GM12878 (cell line): Measurements from ENCODE around the gene PXT1. TPM values are rescaled to one million over a fixed set of nuclear protein-coding genes. Genes with fewer than 3 reads are reported as not detected.

Experiments used
- BACH1 ChIP-seq: fragments of 450-650 bp; IDR thresholded peaks from 2 replicates; pipeline ENCODE4 v1.6.1; 2017; ENCODE audit warnings: mild to moderate bottlenecking, borderline replicate concordance
- BCL11A ChIP-seq: IDR thresholded peaks from 2 replicates; pipeline ENCODE4 v1.6.1; 2011; ENCODE audit warnings: low read depth, low read length
- BRCA1 ChIP-seq: IDR thresholded peaks from 2 replicates; pipeline ENCODE4 v1.6.1; 2011; ENCODE audit warnings: low read depth, low read length, improper control_type of control experiment
- CBX5 ChIP-seq: sonication (generic); IDR thresholded peaks from 2 replicates; pipeline ENCODE4 v1.6.1; 2016; ENCODE audit warnings: low read depth, moderate library complexity, mild to moderate bottlenecking, inconsistent platforms
- CREM ChIP-seq: IDR thresholded peaks from 2 replicates; pipeline ENCODE4 v1.6.1; 2014; ENCODE audit warnings: antibody characterized with exemption, low read depth
- ETV6 ChIP-seq, 2 experiments: fragments of 450-650 bp in 1 of 2; IDR thresholded peaks in 1 of 2; conservative IDR thresholded peaks in 1 of 2; 2 replicates each; pipeline ENCODE4 v1.6.1; 2014; ENCODE audit warnings: antibody characterized with exemption in 1 of 2, borderline replicate concordance in 1 of 2, low read depth in 1 of 2, mild to moderate bottlenecking in 1 of 2, moderate library complexity in 1 of 2
- FOXM1 ChIP-seq: IDR thresholded peaks from 2 replicates; pipeline ENCODE4 v1.6.1; 2012; ENCODE audit warnings: low read depth, mild to moderate bottlenecking, inconsistent platforms, low read length, moderate library complexity
- HDAC6 ChIP-seq: fragments of 200-600 bp; sonication (generic); IDR thresholded peaks from one replicate; pipeline ENCODE4 v1.8.0; 2017; ENCODE audit warnings: antibody characterized with exemption; ENCODE audit not compliant: unreplicated experiment
- IKZF1 ChIP-seq: fragments of 450-650 bp; conservative IDR thresholded peaks from 2 replicates; pipeline ENCODE4 v1.6.1; 2017; ENCODE audit warnings: antibody characterized with exemption, mild to moderate bottlenecking
- IRF4 ChIP-seq: IDR thresholded peaks from 2 replicates; pipeline ENCODE4 v1.6.1; 2011; ENCODE audit warnings: low read depth, low read length
- MTA2 ChIP-seq: fragments of 450-650 bp; IDR thresholded peaks from 2 replicates; pipeline ENCODE4 v1.6.1; 2016; ENCODE audit warnings: low read depth, mild to moderate bottlenecking, moderate library complexity
- NFIC ChIP-seq: IDR thresholded peaks from 2 replicates; pipeline ENCODE4 v1.6.1; 2012; ENCODE audit warnings: low read depth, mild to moderate bottlenecking, inconsistent platforms, low read length, moderate library complexity
- NR2C2 ChIP-seq: IDR thresholded peaks from 2 replicates; pipeline ENCODE4 v1.6.1; 2011; ENCODE audit warnings: borderline replicate concordance, low read depth; ENCODE audit not compliant: control insufficient read depth, insufficient read length
- PML ChIP-seq: IDR thresholded peaks from 2 replicates; pipeline ENCODE4 v1.6.1; 2012; ENCODE audit warnings: low read length, inconsistent platforms
- POU2F2 ChIP-seq: IDR thresholded peaks from 3 replicates; pipeline ENCODE4 v1.6.1; 2011; ENCODE audit warnings: low read depth, mild to moderate bottlenecking, low read length, borderline replicate concordance
- RBBP5 ChIP-seq: fragments of 200-600 bp; sonication (generic); conservative IDR thresholded peaks from 2 replicates; pipeline ENCODE4 v1.6.1; 2016
- SREBF2 ChIP-seq: IDR thresholded peaks from 2 replicates; pipeline ENCODE4 v1.6.1; 2012; ENCODE audit warnings: mild to moderate bottlenecking, low read length
- SUZ12 ChIP-seq: fragments of 200-600 bp; sonication (generic); IDR thresholded peaks from one replicate; pipeline ENCODE4 v1.6.1; 2018; ENCODE audit warnings: antibody characterized with exemption, mild to moderate bottlenecking; ENCODE audit not compliant: unreplicated experiment
- YY1 ChIP-seq: IDR thresholded peaks from 2 replicates; pipeline ENCODE4 v1.6.1; 2011; ENCODE audit warnings: low read depth, mild to moderate bottlenecking, low read length
- ZNF207 ChIP-seq: fragments of 450-650 bp; IDR thresholded peaks from 2 replicates; pipeline ENCODE4 v1.6.1; 2014; ENCODE audit warnings: antibody characterized with exemption, mild to moderate bottlenecking, borderline replicate concordance
- ZNF274 ChIP-seq: IDR thresholded peaks from one replicate; pipeline ENCODE4 v1.8.0; 2011; ENCODE audit not compliant: insufficient read length, insufficient read depth
- polyA plus RNA-seq, 11 experiments: library from polyadenylated mRNA; depleted of rRNA in 4 of 11; unstranded in 6 of 11; stranded (reverse) in 5 of 11; fragments of >200 nt; fragmentation: Nextera tagmentation in 4 of 11; fragmentation: Illumina TruSeq in 1 of 11; extraction: Ambion mirVana in 4 of 11; extraction: Trizol in 1 of 11; gene quantifications; 1 replicate in 1 of 11; 2 replicates in 10 of 11; pipeline versions ENCODE4 v1.2.1 to v1.2.3, GENCODE V29; 2011 to 2016; ENCODE audit warnings: inconsistent platforms in 2 of 11, missing spikeins in 2 of 11, low read depth in 1 of 11
- total RNA-seq, 4 experiments: library from RNA; depleted of rRNA in 3 of 4; stranded (reverse); fragments of >200 nt in 3 of 4; fragmentation: Illumina TruSeq in 1 of 4; extraction: Trizol in 1 of 4; gene quantifications; 2 replicates each; pipeline versions ENCODE4 v1.2.1 to v1.2.3, GENCODE V29; 2013 to 2021
- TF ChIP-seq, protein P1 (sequence below): fragments of 450-650 bp; IDR thresholded peaks from 2 replicates; pipeline ENCODE4 v1.6.1; 2017; ENCODE audit warnings: mild to moderate bottlenecking, moderate library complexity
- TF ChIP-seq, protein P2 (sequence below): fragments of 450-650 bp; IDR thresholded peaks from 2 replicates; pipeline ENCODE4 v1.6.1; 2018; ENCODE audit warnings: mild to moderate bottlenecking, low read depth, moderate library complexity; ENCODE audit not compliant: partially characterized antibody
- TF ChIP-seq, protein P3 (sequence below): fragments of 450-650 bp; IDR thresholded peaks from 2 replicates; pipeline ENCODE4 v1.6.1; 2014; ENCODE audit warnings: mild to moderate bottlenecking
- TF ChIP-seq, protein P4 (sequence below): IDR thresholded peaks from 2 replicates; pipeline ENCODE4 v1.6.1; 2012; ENCODE audit warnings: low read depth, low read length, improper control_type of control experiment

Gene PXT1
- total and polyA plus RNA-seq, 10 of the 15 experiments (the other 5 are each of a cell fraction or from before 2014, with no cell fraction given), result 0.27 to 2.9 (median 0.50) TPM

DNA sequence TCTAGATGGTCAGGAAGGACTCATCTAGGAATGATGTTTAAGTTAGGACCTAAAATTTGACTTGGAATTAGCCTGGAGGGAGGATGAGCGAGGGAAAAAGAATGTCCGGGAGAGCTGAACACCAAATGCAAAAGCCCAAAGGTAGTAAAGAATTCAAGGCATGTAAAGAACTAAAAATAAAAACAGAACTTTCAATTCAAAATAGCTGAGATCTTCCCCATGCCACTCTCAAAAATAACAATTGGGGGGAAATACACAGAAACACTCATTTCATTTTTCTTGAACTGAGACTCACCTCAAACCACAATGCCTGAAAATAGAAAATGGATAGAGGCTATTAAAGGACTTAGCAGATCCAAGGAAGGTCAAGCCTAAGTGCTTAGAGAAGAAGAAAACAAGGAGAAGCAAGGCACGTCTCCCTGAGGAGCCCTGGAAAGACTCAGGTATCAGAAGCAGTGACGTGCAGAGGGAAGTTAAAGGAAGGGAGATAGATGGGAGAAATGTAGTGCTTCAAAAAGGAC is 10.4 kb downstream of the PXT1 start (continued):
- TF ChIP-seq SREBF2 (no peak), YY1 (no peak), ZNF207 (no peak), NR2C2 (no peak), ETV6 (conservative IDR thresholded peaks at IDR 0.05 in 1 of 2, IDR thresholded peaks at IDR 0.05 in 1 of 2; ENCODE audit: borderline replicate concordance in 1 of 2, low read depth in 1 of 2) (no peak), BCL11A (no peak), NFIC (peak; percentile 96), FOXM1 (peak; percentile 90; the same call in 1 of the 2 replicates), IRF4 (peak; percentile 46; the same call in 1 of the 2 replicates), CBX5 (no peak), POU2F2 (no peak), BACH1 (no peak), MTA2 (peak; percentile 76), CREM (peak; percentile 64; the same call in 1 of the 2 replicates), SUZ12 (no peak), ZNF274 (no peak), IKZF1 (peak; percentile 78), BRCA1 (no peak), HDAC6 (no peak), RBBP5 (no peak), PML (0 out of 2 replicates have a peak, but pooled peaks have one; percentile 28)
- TF ChIP-seq, protein P1, sequence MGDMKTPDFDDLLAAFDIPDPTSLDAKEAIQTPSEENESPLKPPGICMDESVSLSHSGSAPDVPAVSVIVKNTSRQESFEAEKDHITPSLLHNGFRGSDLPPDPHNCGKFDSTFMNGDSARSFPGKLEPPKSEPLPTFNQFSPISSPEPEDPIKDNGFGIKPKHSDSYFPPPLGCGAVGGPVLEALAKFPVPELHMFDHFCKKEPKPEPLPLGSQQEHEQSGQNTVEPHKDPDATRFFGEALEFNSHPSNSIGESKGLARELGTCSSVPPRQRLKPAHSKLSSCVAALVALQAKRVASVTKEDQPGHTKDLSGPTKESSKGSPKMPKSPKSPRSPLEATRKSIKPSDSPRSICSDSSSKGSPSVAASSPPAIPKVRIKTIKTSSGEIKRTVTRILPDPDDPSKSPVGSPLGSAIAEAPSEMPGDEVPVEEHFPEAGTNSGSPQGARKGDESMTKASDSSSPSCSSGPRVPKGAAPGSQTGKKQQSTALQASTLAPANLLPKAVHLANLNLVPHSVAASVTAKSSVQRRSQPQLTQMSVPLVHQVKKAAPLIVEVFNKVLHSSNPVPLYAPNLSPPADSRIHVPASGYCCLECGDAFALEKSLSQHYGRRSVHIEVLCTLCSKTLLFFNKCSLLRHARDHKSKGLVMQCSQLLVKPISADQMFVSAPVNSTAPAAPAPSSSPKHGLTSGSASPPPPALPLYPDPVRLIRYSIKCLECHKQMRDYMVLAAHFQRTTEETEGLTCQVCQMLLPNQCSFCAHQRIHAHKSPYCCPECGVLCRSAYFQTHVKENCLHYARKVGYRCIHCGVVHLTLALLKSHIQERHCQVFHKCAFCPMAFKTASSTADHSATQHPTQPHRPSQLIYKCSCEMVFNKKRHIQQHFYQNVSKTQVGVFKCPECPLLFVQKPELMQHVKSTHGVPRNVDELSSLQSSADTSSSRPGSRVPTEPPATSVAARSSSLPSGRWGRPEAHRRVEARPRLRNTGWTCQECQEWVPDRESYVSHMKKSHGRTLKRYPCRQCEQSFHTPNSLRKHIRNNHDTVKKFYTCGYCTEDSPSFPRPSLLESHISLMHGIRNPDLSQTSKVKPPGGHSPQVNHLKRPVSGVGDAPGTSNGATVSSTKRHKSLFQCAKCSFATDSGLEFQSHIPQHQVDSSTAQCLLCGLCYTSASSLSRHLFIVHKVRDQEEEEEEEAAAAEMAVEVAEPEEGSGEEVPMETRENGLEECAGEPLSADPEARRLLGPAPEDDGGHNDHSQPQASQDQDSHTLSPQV, result no peak
- TF ChIP-seq, protein P2, sequence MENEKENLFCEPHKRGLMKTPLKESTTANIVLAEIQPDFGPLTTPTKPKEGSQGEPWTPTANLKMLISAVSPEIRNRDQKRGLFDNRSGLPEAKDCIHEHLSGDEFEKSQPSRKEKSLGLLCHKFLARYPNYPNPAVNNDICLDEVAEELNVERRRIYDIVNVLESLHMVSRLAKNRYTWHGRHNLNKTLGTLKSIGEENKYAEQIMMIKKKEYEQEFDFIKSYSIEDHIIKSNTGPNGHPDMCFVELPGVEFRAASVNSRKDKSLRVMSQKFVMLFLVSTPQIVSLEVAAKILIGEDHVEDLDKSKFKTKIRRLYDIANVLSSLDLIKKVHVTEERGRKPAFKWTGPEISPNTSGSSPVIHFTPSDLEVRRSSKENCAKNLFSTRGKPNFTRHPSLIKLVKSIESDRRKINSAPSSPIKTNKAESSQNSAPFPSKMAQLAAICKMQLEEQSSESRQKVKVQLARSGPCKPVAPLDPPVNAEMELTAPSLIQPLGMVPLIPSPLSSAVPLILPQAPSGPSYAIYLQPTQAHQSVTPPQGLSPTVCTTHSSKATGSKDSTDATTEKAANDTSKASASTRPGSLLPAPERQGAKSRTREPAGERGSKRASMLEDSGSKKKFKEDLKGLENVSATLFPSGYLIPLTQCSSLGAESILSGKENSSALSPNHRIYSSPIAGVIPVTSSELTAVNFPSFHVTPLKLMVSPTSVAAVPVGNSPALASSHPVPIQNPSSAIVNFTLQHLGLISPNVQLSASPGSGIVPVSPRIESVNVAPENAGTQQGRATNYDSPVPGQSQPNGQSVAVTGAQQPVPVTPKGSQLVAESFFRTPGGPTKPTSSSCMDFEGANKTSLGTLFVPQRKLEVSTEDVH, result no peak
- TF ChIP-seq, protein P3, sequence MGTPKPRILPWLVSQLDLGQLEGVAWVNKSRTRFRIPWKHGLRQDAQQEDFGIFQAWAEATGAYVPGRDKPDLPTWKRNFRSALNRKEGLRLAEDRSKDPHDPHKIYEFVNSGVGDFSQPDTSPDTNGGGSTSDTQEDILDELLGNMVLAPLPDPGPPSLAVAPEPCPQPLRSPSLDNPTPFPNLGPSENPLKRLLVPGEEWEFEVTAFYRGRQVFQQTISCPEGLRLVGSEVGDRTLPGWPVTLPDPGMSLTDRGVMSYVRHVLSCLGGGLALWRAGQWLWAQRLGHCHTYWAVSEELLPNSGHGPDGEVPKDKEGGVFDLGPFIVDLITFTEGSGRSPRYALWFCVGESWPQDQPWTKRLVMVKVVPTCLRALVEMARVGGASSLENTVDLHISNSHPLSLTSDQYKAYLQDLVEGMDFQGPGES, result no peak
- TF ChIP-seq, protein P4, sequence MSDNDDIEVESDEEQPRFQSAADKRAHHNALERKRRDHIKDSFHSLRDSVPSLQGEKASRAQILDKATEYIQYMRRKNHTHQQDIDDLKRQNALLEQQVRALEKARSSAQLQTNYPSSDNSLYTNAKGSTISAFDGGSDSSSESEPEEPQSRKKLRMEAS, result no peak
